ENCODE results near the gene SORCS2. TPM values are rescaled to one million over a fixed set of nuclear protein-coding genes. Genes with fewer than 3 reads are reported as not detected.

Gene SORCS2
- total RNA-seq, 1 donor from 2014 or later: 10.9 TPM

GRCh38 chr4:7224001-7224400 is 31.7 kb downstream of the SORCS2 start:
- peaks cover 2% of the 10 kb centered on the region for H3K27me3 Mint-ChIP-seq (ENCODE audit: low read depth)

GRCh38 chr4:7224878-7225533 is 32.7 kb downstream of the SORCS2 start:
- no peak overlapping the region for H3K27ac Mint-ChIP-seq (ENCODE audit: unreplicated experiment)
- H3K4me1 Mint-ChIP-seq (ENCODE audit: low read depth): no peaks in the 10 kb centered on the region
- H3K9me3 Mint-ChIP-seq (ENCODE audit: low read depth): no peaks in the 10 kb centered on the region
- H3K4me3 Mint-ChIP-seq (ENCODE audit: unreplicated experiment): no peak overlapping the region
- H3K27me3 Mint-ChIP-seq (ENCODE audit: low read depth): peaks cover 2% of the 10 kb centered on the region
- no peak for DNase-seq (ENCODE audit: low spot score)
- H3K36me3 Mint-ChIP-seq (ENCODE audit: low read depth): peaks cover 1% of the 10 kb centered on the region
- TF ChIP-seq CTCF (IDR thresholded peaks at IDR 0.05): no peak

More at GRCh38 chr4:7224001-7224400, 31.7 kb downstream of the SORCS2 start:
- no peak for DNase-seq (ENCODE audit: low spot score)
- Mint-ChIP-seq H3K27ac (ENCODE audit: unreplicated experiment) (no peak overlapping the region), H3K4me1 (ENCODE audit: low read depth) (peaks cover 8% of the 10 kb centered on the region), H3K36me3 (ENCODE audit: low read depth) (peaks cover 1% of the 10 kb centered on the region), H3K9me3 (ENCODE audit: low read depth) (no peaks in the 10 kb centered on the region), H3K4me3 (ENCODE audit: unreplicated experiment) (no peak overlapping the region)
- no peak for TF ChIP-seq CTCF (IDR thresholded peaks at IDR 0.05)

GRCh38 chr4:7226439-7226838 is 34.1 kb downstream of the SORCS2 start:
- H3K9me3 Mint-ChIP-seq (ENCODE audit: low read depth): no peaks in the 10 kb centered on the region
- no peaks in the 10 kb centered on the region for H3K4me1 Mint-ChIP-seq (ENCODE audit: low read depth)
- DNase-seq (ENCODE audit: low spot score): no peak
- no peak overlapping the region for H3K27ac Mint-ChIP-seq (ENCODE audit: unreplicated experiment)
- H3K4me3 Mint-ChIP-seq (ENCODE audit: unreplicated experiment): no peak overlapping the region
- H3K36me3 Mint-ChIP-seq (ENCODE audit: low read depth): peaks cover 1% of the 10 kb centered on the region
- TF ChIP-seq CTCF (IDR thresholded peaks at IDR 0.05): no peak
- H3K27me3 Mint-ChIP-seq (ENCODE audit: low read depth): peaks cover 2% of the 10 kb centered on the region

- no peaks in the 10 kb centered on the region for H3K9me3 Mint-ChIP-seq (ENCODE audit: low read depth)
- H3K27ac Mint-ChIP-seq (ENCODE audit: unreplicated experiment): no peak overlapping the region
- no peak for DNase-seq (ENCODE audit: low spot score)
- H3K27me3 Mint-ChIP-seq (ENCODE audit: low read depth): peaks cover 2% of the 10 kb centered on the region
- H3K36me3 Mint-ChIP-seq (ENCODE audit: low read depth): no peaks in the 10 kb centered on the region
- no peak for TF ChIP-seq CTCF (IDR thresholded peaks at IDR 0.05)
- H3K4me1 Mint-ChIP-seq (ENCODE audit: low read depth): no peaks in the 10 kb centered on the region
- no peak overlapping the region for H3K4me3 Mint-ChIP-seq (ENCODE audit: unreplicated experiment)
Observed at GRCh38 chr4:7227008-7227407, 34.7 kb downstream of the SORCS2 start.

GRCh38 chr4:7228734-7229133 is 36.4 kb downstream of the SORCS2 start:
- Mint-ChIP-seq H3K27me3 (ENCODE audit: low read depth) (no peaks in the 10 kb centered on the region), H3K4me3 (ENCODE audit: unreplicated experiment) (no peak overlapping the region), H3K4me1 (ENCODE audit: low read depth) (no peaks in the 10 kb centered on the region), H3K27ac (ENCODE audit: unreplicated experiment) (no peak overlapping the region), H3K9me3 (ENCODE audit: low read depth) (no peaks in the 10 kb centered on the region), H3K36me3 (ENCODE audit: low read depth) (no peaks in the 10 kb centered on the region)
- no peak for TF ChIP-seq CTCF (IDR thresholded peaks at IDR 0.05)
- DNase-seq (ENCODE audit: low spot score): no peak

All from chondrocyte (in vitro differentiated cells).